ENCODE measurements around the gene PARP8.

DNA sequence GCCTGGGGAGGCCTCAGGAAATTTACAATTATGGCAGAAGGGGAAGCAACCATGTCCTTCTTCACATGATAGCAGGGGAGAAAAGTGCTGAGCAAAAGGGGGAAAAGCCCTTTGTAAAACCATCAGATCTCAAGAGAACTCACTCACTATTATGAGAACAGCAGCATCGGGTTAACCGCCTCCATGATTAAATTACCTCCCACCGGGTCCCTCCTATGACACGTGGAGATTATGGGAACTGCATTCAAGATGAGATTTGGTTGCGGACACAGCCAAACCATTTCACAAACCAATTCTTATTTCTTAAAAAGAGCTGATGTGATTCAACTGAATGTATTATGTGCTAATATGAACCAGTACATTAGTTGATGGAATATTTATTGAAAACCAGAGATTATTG, 63.9 kb downstream of the PARP8 start:
- TF ChIP-seq, protein P1, sequence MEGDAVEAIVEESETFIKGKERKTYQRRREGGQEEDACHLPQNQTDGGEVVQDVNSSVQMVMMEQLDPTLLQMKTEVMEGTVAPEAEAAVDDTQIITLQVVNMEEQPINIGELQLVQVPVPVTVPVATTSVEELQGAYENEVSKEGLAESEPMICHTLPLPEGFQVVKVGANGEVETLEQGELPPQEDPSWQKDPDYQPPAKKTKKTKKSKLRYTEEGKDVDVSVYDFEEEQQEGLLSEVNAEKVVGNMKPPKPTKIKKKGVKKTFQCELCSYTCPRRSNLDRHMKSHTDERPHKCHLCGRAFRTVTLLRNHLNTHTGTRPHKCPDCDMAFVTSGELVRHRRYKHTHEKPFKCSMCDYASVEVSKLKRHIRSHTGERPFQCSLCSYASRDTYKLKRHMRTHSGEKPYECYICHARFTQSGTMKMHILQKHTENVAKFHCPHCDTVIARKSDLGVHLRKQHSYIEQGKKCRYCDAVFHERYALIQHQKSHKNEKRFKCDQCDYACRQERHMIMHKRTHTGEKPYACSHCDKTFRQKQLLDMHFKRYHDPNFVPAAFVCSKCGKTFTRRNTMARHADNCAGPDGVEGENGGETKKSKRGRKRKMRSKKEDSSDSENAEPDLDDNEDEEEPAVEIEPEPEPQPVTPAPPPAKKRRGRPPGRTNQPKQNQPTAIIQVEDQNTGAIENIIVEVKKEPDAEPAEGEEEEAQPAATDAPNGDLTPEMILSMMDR (conservative IDR thresholded peaks at IDR 0.05; ENCODE audit: low read length), result no peak
- no peak for TF ChIP-seq EZH2phosphoT487 (IDR thresholded peaks at IDR 0.05; ENCODE audit: borderline replicate concordance, low read depth, low read length)

Data from OCI-LY7 (cell line).